Measurements from ENCODE around the gene SLC46A1. TPM values are rescaled to one million over a fixed set of nuclear protein-coding genes. Genes with fewer than 3 reads are reported as not detected.

Gene SLC46A1
- total and polyA plus RNA-seq, 10 of the 15 experiments (the other 5 are each of a cell fraction or from before 2014, with no cell fraction given): 1.7 to 6.9 (median 4.0) TPM

DNA sequence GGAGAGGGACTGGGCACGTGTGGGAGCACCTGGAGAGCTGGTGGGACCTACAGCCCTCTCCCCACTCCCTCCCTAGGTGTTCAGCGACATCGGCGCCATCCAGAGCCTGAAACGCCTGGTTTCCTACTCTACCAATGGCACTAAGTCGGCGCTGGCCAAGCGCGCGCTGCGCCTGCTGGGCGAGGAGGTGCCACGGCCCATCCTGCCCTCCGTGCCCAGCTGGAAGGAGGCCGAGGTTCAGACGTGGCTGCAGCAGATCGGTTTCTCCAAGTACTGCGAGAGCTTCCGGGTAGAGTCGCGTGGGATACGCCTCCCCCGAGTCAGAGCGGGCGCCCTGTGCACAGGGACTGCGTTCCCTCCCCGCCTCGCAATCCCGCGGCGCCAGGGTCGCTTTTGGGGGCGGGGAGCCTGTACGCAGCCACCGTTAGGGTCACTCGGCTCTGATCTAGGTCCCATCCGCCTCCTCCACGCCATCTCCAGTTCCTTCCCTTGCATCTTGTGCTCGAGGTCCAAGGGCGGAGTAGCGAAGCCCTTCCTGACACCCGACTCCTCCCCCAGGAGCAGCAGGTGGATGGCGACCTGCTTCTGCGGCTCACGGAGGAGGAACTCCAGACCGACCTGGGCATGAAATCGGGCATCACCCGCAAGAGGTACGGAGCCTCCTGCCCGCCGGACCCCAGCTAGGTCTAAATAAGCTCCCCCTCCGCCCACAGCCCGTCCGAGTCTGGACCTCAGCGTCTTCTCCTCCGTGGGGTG lies 21.6 kb downstream of the SLC46A1 start:
- no peak for DNase-seq (ENCODE audit: low read depth, low spot score)
- ChIA-PET SMC1A (ENCODE audit: uncharacterized antibody, unreplicated experiment) (interaction anchor here (1.0 kb wide), 1 partner anchor 153 kb away, joined by 3 read pairs; no protein-coding TSS in a partner anchor), POLR2A (no interaction called here), CTCF (interaction anchor here (1.7 to 3.6 kb wide), 2 partner anchors 26 to 32 kb away, joined by 4 to 14 read pairs; no protein-coding TSS in a partner anchor), RAD21 (ENCODE audit: unreplicated experiment) (no interaction called here)
- in situ Hi-C loops (cut with MboI) (no loop called here), intact Hi-C loops (cut with micrococcal nuclease; ENCODE audit: unreplicated experiment) (loop anchor here (5.0 kb wide), 1 partner anchor 98 kb away; no protein-coding TSS in a partner anchor)
- H3K4me3 ChIP-seq: peak overlapping the region; percentile 65
- H3K9ac ChIP-seq (ENCODE audit: control insufficient read depth, insufficient read depth, low read length): peak overlapping the region; percentile 58
- H4K20me1 ChIP-seq (ENCODE audit: control insufficient read depth, insufficient read depth): no peaks in the 10 kb centered on the region
- no peaks in the 10 kb centered on the region; a peak in 2 of 4 replicates for H3K27me3 ChIP-seq (replicated peaks in 1 of 2; ENCODE audit: control insufficient read depth in 2 of 2, insufficient read depth in 2 of 2, low read length in 1 of 2)
- H3K4me2 ChIP-seq (ENCODE audit: control insufficient read depth, insufficient read depth): peak overlapping the region; percentile 82
- no peaks in the 10 kb centered on the region for H3K9me3 ChIP-seq (replicated peaks; ENCODE audit: control insufficient read depth, insufficient read depth, low read length)
- peak overlapping the region; percentile 61 for H2AFZ ChIP-seq (ENCODE audit: control insufficient read depth, low read depth, low read length)
- H3K4me1 ChIP-seq (ENCODE audit: control insufficient read depth, insufficient read depth, low read length): no peaks in the 10 kb centered on the region
- peaks cover 2% of the 10 kb centered on the region; the same call in 1 of the 2 replicates for H3K79me2 ChIP-seq (ENCODE audit: control insufficient read depth, insufficient read depth, low read length)
- ATAC-seq: peak; percentile 90
- peak; percentile 62 for FAIRE-seq
- H3K27ac ChIP-seq (ENCODE audit: control insufficient read depth, insufficient read depth): 0 out of 2 replicates have a peak overlapping the region, but pooled peaks have one; percentile 1
- H3K36me3 ChIP-seq (ENCODE audit: control insufficient read depth in 2 of 2, insufficient read depth in 2 of 2, low read length in 1 of 2): 0 out of 4 replicates have a peak, but pooled peaks cover 0 to 3% of the 10 kb centered on the region in 2 experiments
- BruUV-seq (replicated peaks): no TSS peak
- 2% methylated on average over 56 of the region's 56 CpGs for WGBS (ENCODE audit: insufficient coverage, insufficient replicate concordance, low lambda C conversion rate, missing lambda C conversion rate)
- TF ChIP-seq SMC3 (IDR thresholded peaks at IDR 0.05; ENCODE audit: borderline replicate concordance, low read length) (no peak), RUNX3 (IDR thresholded peaks at IDR 0.05; ENCODE audit: low read length) (0 out of 2 replicates have a peak, but pooled peaks have one; percentile 1), TARDBP (IDR thresholded peaks at IDR 0.05; ENCODE audit: borderline replicate concordance) (0 out of 2 replicates have a peak, but pooled peaks have one; percentile 20), POLR2A (IDR thresholded peaks at IDR 0.05; ENCODE audit: low read depth, low read length) (peak; percentile 91), BACH1 (IDR thresholded peaks at IDR 0.05; ENCODE audit: borderline replicate concordance) (no peak), CBFB (IDR thresholded peaks at IDR 0.05; ENCODE audit: low read depth) (peak; percentile 32; the same call in 1 of the 2 replicates), YY1 (IDR thresholded peaks at IDR 0.05; ENCODE audit: low read depth, low read length) (peak; percentile 12; the same call in 1 of the 2 replicates), BHLHE40 (IDR thresholded peaks at IDR 0.05; ENCODE audit: borderline replicate concordance in 1 of 2, low read depth in 2 of 2, low read length in 1 of 2) (0 out of 4 replicates have a peak, but pooled peaks of 1 of the 2 experiments have one; percentile 15), CREM (IDR thresholded peaks at IDR 0.05; ENCODE audit: low read depth) (peak; percentile 76), SRF (IDR thresholded peaks at IDR 0.05; ENCODE audit: low read depth in 2 of 2, low read length in 2 of 2) (peak in 1 of 2 experiments; percentile 51; a peak in 1 of 4 replicates), BCL11A (IDR thresholded peaks at IDR 0.05; ENCODE audit: low read depth, low read length) (no peak), EGR1 (IDR thresholded peaks at IDR 0.05; ENCODE audit: borderline replicate concordance in 1 of 2, low read depth in 2 of 2, low read length in 2 of 2) (peak in 1 of 2 experiments; percentile 8; a peak in 2 of 3 replicates), POLR2AphosphoS5 (IDR thresholded peaks at IDR 0.05; ENCODE audit: low read length) (peak; percentile 79), PML (IDR thresholded peaks at IDR 0.05; ENCODE audit: low read length) (no peak; the same call in 1 of the 2 replicates)
- TF ChIP-seq, protein P1, sequence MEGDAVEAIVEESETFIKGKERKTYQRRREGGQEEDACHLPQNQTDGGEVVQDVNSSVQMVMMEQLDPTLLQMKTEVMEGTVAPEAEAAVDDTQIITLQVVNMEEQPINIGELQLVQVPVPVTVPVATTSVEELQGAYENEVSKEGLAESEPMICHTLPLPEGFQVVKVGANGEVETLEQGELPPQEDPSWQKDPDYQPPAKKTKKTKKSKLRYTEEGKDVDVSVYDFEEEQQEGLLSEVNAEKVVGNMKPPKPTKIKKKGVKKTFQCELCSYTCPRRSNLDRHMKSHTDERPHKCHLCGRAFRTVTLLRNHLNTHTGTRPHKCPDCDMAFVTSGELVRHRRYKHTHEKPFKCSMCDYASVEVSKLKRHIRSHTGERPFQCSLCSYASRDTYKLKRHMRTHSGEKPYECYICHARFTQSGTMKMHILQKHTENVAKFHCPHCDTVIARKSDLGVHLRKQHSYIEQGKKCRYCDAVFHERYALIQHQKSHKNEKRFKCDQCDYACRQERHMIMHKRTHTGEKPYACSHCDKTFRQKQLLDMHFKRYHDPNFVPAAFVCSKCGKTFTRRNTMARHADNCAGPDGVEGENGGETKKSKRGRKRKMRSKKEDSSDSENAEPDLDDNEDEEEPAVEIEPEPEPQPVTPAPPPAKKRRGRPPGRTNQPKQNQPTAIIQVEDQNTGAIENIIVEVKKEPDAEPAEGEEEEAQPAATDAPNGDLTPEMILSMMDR (IDR thresholded peaks at IDR 0.05 in 2 of 3, conservative IDR thresholded peaks at IDR 0.05 in 1 of 3; ENCODE audit: control insufficient read depth in 2 of 3, extremely low read depth in 1 of 3, insufficient read depth in 1 of 3, low read depth in 3 of 3, low read length in 3 of 3): no peak
- TF ChIP-seq, protein P2, sequence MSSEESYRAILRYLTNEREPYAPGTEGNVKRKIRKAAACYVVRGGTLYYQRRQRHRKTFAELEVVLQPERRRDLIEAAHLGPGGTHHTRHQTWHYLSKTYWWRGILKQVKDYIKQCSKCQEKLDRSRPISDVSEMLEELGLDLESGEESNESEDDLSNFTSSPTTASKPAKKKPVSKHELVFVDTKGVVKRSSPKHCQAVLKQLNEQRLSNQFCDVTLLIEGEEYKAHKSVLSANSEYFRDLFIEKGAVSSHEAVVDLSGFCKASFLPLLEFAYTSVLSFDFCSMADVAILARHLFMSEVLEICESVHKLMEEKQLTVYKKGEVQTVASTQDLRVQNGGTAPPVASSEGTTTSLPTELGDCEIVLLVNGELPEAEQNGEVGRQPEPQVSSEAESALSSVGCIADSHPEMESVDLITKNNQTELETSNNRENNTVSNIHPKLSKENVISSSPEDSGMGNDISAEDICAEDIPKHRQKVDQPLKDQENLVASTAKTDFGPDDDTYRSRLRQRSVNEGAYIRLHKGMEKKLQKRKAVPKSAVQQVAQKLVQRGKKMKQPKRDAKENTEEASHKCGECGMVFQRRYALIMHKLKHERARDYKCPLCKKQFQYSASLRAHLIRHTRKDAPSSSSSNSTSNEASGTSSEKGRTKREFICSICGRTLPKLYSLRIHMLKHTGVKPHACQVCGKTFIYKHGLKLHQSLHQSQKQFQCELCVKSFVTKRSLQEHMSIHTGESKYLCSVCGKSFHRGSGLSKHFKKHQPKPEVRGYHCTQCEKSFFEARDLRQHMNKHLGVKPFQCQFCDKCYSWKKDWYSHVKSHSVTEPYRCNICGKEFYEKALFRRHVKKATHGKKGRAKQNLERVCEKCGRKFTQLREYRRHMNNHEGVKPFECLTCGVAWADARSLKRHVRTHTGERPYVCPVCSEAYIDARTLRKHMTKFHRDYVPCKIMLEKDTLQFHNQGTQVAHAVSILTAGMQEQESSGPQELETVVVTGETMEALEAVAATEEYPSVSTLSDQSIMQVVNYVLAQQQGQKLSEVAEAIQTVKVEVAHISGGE (CRISPR knock-in tag; IDR thresholded peaks at IDR 0.05): no peak
